ENCODE results near the gene GAPT.

Gene GAPT

DNA sequence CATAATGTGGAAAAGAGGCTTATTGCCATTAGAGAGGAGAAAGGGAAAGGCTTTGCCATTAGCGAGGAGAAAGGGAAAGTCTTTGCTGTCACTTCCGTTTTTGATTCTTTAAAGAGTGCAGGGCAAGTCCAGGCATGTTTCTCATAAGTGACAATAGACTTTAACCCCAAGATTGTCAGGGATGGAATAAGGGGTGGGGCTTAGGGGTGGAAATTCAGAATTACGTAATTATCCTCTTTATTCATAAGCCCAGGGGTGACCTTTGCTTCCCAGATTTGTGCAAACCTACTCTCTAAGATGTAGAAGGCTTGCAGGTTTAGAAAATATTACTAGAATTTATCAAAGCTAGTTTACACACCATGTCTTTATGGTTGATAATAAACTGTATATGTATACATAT is 29.1 kb upstream of the GAPT start:
- DNase-seq (ENCODE audit: low spot score), result no peak

GRCh38 chr5:58462623-58463230 is 28.5 kb upstream of the GAPT start:
- no peak for DNase-seq (ENCODE audit: low spot score)

DNA sequence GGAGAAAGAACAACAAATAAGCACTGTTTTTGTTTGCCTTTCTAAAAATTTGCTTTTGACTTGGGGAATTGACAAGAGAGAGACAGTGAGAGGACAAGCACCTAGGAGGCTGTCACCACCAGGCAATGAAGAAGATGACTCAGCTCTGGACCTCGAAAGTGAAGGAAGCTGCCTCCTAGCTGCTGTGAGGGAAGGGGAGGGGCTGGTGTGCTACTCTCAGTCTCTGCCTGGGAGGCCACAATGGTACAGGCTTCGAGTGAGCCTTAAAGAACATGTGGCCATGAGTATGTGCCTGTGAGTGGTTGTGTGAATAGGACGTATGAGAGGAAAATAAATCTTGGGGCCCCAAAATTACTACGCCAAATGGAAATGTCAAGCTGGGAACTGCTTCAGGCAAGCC is 24.3 kb upstream of the GAPT start:
- DNase-seq (ENCODE audit: low spot score), result no peak

DNA sequence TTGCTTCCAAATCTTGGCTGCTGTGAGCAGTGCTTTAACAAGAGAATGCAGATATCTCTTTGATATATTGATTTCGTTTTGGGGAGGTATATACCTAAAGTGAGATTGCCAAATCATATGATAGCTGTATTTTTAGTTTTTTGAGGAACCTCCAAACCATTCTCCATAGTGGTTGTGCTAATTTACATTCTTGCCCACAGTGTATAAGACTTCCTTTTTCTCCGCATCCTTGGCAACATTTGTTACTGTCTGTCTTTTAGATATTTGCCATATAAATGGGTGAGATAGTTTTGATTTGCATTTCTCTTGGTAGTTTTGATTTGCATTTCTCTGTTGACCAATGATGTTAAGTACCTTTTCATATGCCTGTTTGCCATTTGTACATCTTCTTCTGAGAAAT is 21.3 kb upstream of the GAPT start:
- DNase-seq (ENCODE audit: low spot score), result no peak

DNA sequence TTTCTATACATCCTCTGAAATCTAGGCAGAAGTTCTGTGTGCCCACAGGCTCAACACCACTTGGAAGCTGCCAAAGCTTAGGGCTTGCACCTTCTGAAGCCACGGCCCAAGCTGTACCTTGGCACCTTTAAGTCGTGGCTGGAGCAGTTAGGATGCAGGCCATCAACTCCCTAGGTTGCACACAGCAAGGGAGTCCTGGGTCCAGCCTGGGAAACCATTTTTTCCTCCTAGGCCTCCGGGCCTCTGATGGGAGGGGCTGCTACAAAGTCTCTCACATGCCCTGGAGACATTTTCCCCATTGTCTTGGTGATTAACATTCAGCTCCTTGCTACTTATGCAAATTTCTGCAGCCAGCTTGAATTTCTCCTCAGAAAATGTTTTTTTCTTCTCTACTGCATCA is 15.8 kb upstream of the GAPT start:
- no peak for DNase-seq (ENCODE audit: low spot score)

- no peak for DNase-seq (ENCODE audit: low spot score)
Measured at GRCh38 chr5:58477760-58478376, 13.4 kb upstream of the GAPT start.

- no peak for DNase-seq (ENCODE audit: low spot score)
Measured at GRCh38 chr5:58481066-58481676, 10.1 kb upstream of the GAPT start.

GRCh38 chr5:58481828-58482227 is 9.4 kb upstream of the GAPT start:
- DNase-seq (ENCODE audit: low spot score), result no peak

- DNase-seq (ENCODE audit: low spot score), result no peak
Measured at GRCh38 chr5:58482536-58482935, 8.7 kb upstream of the GAPT start.

DNA sequence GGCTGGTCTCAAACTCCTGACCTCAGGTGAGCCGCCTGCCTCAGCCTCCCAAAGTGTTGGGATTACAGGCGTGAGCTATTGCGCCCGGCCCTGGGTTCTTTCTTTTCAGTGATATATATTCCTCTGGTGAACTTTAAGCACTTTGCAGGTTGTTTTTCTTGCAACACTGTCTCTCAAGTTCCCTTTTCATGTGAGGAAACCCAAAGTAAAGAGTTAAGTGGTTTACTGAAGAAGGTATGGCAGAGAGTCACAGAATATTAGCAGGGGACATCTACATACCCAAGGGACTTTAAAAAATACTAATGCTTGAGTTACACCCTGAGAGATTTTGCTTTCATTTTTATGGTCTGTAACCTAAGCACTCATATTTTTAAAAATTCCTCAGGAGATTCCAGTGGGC is 6.7 kb upstream of the GAPT start:
- DNase-seq (ENCODE audit: low spot score), result no peak

GRCh38 chr5:58486290-58486689 is 4.9 kb upstream of the GAPT start:
- no peak for DNase-seq (ENCODE audit: low spot score)

DNA sequence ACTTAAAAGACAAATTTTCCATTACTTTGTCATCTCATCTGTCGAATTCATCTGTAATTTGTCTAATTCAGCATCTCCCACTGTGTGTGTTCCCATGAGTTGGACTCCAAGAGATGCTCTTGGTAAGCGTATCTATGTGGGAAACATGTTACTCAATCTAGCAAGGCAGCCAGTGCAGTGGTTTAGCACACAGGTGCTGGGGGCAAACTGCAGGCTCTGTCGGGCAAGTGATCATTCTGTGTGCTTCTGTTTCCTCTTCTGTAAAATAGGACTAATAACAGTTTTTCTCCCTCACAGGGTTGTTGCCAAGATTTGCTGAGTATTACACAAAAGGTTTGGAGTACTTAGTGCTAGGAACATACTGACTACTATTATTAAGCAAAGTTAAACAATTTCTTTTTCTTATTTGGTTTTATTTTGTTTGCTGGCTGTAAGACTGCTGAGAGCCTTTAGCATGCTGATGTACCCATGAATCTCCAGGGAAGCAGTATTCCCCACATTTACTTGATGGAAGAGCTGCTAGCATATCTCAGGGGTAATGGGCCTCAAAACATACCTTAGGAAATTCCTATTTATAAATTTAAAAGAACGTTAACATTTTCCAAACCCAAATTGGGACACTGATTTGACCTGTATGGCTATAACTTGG is 709 bp upstream of the GAPT start:
- DNase-seq (ENCODE audit: low spot score), result no peak

DNA sequence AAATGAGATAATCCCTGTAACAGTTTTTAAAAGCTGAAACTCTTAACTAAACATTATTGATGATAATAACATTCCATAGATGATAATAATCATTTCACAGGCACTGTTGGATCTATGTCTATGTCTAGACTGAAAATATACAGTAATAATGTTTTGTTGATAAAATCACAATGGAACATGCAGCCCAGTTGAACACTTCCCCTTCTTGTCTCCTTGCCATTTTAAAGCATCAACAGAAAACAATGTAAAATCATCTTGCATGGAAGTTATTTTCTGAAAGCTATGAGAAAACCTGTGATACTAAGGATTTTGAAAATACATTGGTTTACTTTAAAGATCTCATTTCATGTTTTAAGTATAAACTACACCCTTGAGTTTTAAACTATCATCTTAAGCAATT is 1.9 kb downstream of the GAPT start:
- no peak for DNase-seq (ENCODE audit: low spot score)

- DNase-seq (ENCODE audit: low spot score), result no peak
Measured at GRCh38 chr5:58496488-58496887, 5.3 kb downstream of the GAPT start.

DNA sequence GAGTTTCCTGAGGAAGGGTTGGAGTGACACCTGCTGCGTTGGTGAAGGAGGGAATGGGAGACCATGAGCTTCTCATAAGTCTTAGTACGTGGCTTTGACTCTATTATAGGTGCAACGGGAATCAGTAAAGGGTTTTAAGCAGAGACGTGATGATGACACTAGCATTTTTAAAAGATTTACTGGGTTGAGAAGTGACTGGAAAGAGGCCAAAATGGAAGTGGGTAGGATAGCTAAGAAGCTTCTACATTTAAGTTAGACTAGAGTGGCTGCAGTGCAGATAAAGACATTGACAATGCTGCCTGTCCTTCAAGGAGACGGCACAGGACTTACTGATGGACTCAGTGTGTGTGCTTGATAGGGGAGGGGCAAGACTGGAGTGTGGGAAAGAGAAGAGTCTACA is 6.2 kb downstream of the GAPT start:
- no peak for DNase-seq (ENCODE audit: low spot score)

GRCh38 chr5:58497921-58498320 is 6.7 kb downstream of the GAPT start:
- DNase-seq (ENCODE audit: low spot score), result no peak

DNA sequence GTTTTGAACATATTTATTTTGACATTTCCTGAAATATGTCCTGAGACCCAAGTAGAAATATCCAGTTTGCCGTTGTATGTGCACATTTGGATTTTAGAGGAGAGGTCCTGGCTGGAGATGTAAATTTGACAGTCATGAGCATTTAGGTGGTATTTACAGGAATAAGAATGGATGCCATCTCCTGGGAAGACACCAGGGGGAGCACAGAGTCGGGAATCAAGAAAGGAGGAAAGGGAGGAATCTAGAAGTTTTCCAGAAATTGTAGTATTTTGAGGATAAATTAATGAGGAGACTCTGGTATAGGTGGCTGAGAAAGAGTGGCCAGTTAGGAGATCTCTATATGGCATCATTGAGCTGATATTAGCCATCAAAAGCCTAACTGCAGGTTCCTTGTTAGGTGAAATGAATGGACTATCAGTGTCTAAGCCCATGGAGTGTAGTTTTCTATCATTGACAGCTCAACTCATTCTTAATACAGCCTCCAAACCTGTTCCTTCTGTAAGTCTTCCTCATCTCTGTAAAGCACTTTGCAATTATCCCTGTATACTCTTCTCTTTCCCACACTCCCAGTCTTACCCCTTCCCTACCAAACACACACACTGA is 7.2 kb downstream of the GAPT start:
- no peak for DNase-seq (ENCODE audit: low spot score)

GRCh38 chr5:58499231-58499630 is 8.0 kb downstream of the GAPT start:
- no peak for DNase-seq (ENCODE audit: low spot score)

- no peak for DNase-seq (ENCODE audit: low spot score)
Measured at GRCh38 chr5:58499941-58500340, 8.7 kb downstream of the GAPT start.

DNA sequence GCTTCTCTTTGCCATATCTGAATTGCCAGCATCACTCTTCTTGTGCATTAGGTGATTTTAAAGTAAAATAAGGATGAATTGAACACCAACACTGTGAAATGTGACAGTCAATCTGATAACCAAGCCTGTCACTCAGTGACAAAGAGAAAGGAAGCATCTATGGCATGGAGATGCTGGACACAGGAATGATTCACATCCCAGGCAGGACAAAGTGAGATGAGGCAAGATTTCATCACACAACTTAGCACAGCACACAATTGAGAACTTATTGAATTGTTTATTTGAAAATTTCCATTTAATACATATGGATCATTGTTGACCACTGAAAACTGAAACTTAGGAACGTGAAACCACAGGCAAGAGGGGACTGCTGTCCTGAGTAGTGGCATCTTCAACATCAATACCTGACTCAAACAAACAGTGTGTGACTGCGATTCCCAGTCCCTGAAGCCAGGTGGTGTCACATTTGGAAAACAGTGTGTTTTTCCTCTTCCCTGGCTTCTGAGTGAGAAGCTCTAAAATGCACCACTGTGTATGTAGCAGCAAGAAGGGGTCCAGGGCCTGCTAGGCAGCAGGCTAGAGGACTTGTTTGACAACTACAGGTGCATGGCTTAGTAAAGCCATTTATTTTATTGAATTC is 10.7 kb downstream of the GAPT start:
- no peak for DNase-seq (ENCODE audit: low spot score)

DNA sequence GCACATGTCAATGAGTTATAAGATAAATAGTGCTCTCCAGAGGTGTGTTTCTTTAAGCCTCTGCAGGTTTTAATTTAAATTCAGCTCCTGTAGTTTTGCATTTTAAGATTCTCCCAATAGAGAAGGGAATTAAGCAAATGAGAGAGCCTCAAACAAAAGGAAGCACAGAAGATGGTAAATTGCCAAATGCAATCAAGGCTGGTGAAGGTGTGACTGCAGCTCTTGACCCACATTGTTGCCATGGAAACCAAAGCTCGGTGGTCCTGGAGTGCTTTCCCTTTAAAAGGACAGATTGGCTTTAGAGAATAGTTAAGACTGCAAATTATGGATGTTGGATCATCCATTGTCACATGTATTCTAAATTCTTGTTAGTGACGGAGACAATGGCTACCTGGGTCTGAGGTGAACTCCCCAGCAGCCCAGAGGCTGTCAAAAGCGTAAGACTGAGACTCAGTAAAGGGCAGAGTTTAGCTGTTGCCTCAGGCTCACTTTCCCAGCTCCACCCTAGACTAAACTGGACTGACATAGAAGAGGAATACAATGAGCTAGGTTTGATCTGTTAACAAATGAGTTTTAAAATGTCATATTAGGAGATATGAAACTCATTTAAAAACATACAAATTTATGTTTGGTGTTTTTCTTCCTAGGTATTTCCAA is 12.3 kb downstream of the GAPT start:
- no peak for DNase-seq (ENCODE audit: low spot score)

- DNase-seq (ENCODE audit: low spot score), result no peak
Measured at GRCh38 chr5:58504766-58505165, 13.5 kb downstream of the GAPT start.

All from left forelimb (tissue), 1 donor.